GM19193 (cell line): ENCODE data around the gene GARIN5B.

Experiments used
- POLR2A ChIP-seq: IDR thresholded peaks from 4 replicates; pipeline ENCODE4 v1.6.1; 2011; ENCODE audit not compliant: insufficient read depth, insufficient read length; ENCODE audit errors: extremely low read depth

GARIN5B gene

GRCh38 chr19:55382013-55382412, 19.0 kb upstream of the GARIN5B start:
- no peak for TF ChIP-seq POLR2A

DNA sequence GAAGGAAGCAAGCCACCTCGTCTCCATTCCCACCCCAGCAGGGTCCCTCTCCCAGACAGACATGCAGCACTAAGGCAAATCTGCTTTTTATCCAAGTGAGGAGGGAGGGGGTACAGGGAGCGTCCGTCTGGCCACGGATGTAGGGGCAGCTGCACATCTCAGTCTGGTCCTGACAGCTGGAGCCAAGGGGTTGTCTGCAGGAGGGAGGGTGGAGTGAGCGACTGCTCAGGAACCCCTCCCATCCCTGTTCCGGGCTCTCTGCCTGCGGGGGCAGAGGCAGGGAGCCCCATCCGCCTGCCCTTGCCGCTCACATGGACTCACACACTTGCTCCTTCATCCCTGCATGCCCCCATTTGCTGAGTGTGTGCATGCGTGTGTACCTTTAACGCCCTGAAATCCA, 16.1 kb upstream of the GARIN5B start:
- TF ChIP-seq POLR2A: no peak

DNA sequence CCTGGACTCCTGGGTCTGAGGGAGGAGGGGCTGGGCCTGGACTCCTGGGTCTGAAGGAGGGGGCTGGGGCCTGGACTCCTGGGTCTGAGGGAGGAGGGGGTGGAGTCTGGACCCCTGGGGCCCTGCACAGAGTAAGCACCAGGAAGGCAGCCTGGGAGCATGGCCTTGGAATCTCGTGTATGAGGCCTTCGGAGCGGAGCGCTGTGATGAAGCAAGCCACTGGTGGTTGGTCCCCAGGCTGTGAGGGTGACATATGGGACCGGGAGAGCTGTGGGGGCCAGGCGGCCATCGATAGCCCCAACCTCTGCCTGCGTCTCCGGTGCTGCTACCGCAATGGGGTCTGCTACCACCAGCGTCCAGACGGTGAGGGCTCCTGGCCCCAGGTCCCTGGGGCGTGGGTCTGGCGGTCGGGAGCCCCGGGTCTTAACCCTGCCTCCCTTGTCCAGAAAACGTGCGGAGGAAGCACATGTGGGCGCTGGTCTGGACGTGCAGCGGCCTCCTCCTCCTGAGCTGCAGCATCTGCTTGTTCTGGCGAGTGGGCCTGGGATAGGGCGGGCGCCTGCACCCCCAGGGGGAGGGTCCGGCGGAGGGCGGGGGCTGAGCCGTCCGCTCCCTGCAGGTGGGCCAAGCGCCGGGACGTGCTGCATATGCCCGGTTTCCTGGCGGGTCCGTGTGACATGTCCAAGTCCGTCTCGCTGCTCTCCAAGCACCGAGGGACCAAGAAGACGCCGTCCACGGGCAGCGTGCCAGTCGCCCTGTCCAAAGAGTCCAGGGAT, 14.5 kb upstream of the GARIN5B start:
- TF ChIP-seq POLR2A: no peak

DNA sequence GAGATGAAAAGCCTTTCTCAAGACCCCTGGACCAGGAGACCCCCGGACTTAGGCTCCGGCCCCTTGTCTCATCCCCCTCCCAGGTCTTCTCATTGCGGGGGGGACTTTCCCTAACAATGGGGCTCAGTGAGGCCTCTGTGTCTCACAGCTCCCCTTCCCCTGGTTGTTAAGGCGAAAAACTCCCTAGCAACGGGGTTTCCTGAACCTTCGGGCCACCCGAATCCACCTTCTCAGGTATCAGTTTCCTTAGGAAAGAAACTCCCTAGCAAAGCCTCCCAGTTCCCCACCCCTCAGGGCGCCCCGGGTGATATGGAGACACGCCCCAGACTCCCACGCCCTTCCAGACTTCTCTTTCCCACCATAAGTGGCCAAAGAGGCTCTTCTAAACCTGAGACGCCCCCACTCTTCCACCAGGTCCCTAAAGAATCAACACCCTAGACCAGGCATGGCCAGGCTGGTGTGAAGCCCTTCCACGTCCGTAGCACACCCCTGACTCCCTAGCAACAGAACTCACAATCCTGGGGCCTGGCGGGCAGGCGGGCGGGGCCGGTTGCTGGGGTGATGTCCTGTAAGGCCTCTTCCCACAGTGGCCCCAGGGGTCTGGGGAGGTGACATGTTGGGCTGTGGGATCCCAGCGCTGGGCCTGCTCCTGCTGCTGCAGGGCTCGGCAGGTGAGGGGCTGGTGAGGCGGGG, 13.3 kb upstream of the GARIN5B start, which contains the start of gene TMEM190:
Gene TMEM190, plus strand, starts transcription at position 586 of the 693 bp plus-strand sequence. Its CDS starts 28 bp downstream, at position 614.
- TF ChIP-seq POLR2A: no peak

DNA sequence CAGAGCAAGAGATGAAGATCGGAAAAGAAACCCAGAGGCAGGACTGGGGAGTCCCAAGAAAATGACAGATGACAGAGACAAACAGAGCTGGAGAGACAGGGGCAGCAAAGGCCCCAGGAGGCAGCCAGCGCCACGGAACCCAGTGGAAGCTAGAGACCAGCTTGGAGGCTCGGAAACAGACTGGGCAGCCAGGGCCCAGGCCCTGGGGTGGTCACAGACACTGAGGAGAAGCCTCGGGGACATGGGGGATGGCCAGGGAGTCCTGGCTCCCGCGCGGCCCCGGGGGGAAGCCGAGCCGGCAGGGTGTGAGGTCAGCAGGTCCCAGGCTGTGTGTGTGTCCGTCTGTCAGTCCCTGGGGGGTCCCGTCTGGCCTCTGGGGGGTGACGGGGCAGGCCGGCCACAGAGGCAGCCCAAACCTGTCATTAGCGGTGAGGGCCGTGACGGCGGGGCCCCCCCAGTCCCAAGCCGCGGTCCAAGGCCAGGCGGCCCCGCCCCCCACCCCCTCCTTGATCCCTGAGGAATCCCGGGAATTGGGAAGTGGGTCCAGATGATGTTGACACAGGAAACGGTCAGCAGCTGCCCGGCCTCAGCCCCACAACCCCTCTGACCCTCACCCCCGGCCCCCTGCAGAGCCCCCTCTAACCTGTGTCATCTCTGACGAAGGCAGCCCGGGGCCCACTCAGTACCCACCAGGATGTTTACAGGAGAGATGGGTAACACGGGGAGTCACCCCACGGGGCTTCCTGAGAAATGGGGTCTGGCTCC, 11.1 kb upstream of the GARIN5B start:
- no peak for TF ChIP-seq POLR2A

GRCh38 chr19:55373306-55373992, 10.4 kb upstream of the GARIN5B start:
- TF ChIP-seq POLR2A: no peak

GRCh38 chr19:55372316-55373081, 9.4 kb upstream of the GARIN5B start:
- no peak for TF ChIP-seq POLR2A

DNA sequence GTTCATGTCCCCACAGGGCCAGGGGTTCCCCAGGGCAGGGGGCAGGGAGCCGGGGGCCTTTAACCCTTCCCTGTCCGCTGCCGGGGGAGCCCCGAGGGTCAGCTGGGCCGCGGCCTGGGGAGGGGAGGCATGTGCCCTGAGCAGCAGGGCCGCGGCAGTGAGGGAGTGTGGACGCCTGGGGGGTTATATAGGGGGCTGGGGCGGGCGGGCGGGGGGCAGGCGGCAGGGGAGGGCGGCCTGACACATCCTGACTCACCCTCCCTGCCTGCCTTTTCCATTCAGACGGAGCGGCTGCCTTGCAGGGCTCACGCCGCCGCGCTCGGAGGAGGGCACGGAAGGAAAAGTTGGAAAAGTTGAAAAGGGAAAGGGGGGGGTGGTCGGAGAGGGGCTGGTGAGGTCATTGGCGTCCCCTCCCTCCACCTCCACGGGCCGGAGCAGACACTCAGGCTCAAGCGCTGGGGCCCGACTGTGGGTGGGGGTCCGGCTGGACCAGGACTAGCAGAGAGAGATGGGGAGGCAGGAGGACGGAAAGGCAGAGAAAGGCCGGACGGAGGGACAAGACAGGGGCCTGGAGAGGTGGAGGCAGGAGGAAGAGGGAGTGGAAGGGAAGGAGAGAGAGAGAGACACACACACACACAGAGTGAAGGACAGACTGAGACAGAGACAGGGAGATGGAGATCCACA, 7.4 kb upstream of the GARIN5B start, which contains the start of gene IL11:
Gene IL11, minus strand, starts transcription at position 159 of the 684 bp plus-strand sequence. Its CDS starts 153 bp downstream, at position 6.
- no peak for TF ChIP-seq POLR2A

DNA sequence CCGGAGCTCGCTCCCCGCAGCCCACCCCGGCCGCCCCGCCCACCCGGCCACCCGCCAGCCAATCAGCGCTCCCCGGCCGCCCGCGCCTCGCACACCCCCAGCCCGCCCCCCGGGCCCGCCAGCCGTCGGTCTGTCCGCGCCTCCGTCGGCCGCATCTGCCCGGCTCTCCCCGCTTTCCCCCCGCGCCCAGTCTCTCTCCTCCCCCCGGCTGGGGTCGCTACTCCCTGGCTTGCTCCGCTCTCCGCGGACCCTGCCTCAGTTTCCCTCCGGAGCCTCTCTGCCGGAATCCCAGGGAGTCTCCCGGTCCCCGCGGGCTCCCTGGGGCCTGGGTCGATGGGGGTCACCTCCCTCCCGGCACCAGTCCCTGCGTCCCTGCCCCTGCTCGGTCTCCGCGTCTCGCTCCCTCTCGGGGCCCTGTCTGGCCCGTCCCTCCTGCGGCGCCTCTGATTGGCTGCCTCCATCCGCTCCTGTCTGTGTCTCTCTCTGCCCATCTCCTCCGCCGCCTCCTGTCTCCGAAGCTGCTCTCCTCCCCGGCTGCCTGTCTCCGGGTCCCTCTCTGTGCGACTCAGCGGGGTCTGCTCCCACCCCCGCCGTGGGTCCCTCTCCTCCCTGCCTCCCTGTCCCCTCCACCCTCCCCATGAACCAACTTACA, 6.7 kb upstream of the GARIN5B start:
- TF ChIP-seq POLR2A: no peak

DNA sequence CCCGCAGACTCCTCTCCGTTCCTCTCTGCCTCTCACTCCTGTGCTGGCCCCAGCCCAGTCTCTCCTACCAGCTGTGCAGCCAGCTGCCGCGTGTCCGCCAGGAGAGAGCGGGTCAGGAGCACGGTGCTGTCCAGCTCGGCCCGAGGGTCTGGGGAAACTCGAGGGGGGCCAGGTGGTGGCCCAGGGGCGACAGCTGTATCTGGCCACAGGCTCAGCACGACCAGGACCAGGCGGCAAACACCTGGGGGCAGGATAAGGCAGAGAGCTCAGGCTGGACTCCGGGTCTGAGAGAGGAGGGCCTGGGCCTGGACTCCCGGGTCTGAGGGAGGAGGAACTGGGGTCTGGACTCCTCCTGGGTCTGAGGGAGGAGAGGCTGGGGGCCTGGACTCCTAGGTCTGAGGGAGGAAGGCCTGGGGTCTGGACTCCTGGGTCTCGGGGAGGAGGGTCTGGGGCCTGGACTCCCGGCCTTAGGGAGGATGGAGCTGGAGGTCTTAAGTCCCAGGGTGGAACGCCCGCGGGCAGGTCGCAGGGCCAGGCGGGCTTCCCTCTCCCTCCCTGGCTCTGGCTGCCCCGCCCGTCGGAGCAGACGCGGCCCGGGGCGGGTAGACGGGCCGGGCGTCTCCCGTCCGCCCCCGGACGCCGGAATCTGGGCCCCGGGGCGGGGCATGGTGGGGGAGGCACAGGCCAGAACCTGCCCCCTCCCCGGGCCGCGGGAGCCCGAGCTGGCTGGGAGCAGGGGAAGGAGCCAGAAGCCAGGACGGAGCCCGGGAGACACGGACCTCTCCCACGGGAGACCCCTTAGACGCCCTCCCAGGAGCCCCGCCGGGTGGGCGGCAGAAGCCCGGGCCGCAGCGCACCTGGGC, 5.9 kb upstream of the GARIN5B start:
- no peak for TF ChIP-seq POLR2A

GRCh38 chr19:55368106-55368505, 5.0 kb upstream of the GARIN5B start:
- TF ChIP-seq POLR2A: no peak

DNA sequence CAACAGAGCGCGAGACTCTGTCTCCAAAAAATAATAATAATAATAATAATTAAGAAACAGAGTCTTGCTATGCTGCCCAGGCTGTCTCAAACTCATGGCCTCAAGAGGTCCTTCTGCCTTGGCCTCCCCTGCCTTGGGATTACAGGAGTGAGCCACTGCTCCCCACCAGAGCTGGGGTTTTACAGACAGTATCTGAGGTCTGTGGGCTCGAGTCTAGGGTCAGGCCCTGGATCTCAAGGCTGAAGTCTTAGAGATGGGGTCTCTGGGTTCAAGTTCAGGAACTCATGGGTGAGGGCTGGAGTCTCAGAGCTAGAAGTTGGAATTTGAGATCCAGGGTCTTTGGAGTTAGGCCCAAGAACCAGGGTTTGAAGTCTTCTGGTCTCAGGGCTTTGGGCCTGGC, 3.7 kb upstream of the GARIN5B start:
- no peak for TF ChIP-seq POLR2A
